GM19043 (cell line): ENCODE results near the gene TAPBPL.

ENCODE experiments used
- ATAC-seq: cut with Tn5 transposase; IDR thresholded peaks from one replicate; pipeline ENCODE4 v1.9.1; 2021; ENCODE audit warnings: low read depth; ENCODE audit not compliant: unreplicated experiment

TAPBPL gene

DNA sequence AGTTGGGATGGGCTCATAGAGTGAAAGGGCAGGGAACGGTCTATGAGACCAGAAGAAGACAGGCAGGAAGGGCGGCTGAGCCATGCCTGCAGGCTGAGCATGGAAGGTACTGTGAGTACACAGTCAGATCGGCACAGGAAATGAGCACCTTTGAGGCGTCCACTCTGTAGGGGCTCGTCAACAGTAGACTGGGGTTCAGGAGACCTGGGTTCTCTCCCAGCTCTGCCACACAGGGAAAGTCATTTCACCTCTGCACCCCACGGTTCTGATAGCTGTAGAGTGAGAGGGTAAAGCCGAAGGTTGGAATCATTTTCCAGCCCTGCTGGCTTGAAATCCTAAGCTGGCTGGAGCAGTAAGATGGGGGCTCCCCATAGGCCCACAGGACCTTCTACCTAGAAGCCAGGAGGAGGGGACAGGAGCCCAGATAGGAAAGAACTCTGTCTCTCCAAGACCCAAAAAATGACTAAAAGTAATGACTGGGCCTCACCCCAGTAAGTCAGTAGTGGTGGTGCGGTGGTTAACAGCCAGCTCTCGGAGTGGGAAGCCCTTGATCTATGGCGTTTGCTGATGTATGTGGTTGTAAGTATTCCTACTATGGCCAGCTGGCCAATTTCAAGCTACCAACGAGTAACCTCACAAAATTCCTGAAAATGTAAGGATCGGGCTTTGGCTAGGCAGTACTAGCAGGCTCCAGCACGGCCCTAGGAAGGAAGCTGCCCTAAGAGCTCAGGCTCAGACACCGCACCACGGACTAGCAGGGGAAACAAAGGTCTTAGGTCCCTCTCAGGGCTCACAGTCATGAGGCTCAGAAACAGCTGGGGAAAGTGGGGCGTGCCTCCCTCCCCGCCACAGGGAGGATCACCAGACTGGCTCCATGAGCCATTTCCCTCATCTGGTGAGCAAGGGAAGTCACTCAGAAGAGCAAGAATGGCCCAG is 17.4 kb upstream of the TAPBPL start:
- no peak for ATAC-seq

GRCh38 chr12:6435961-6436715 is 15.7 kb upstream of the TAPBPL start:
- ATAC-seq: no peak

GRCh38 chr12:6437586-6437985 is 14.3 kb upstream of the TAPBPL start:
- ATAC-seq: no peak

GRCh38 chr12:6438345-6438744 is 13.5 kb upstream of the TAPBPL start:
- no peak for ATAC-seq

DNA sequence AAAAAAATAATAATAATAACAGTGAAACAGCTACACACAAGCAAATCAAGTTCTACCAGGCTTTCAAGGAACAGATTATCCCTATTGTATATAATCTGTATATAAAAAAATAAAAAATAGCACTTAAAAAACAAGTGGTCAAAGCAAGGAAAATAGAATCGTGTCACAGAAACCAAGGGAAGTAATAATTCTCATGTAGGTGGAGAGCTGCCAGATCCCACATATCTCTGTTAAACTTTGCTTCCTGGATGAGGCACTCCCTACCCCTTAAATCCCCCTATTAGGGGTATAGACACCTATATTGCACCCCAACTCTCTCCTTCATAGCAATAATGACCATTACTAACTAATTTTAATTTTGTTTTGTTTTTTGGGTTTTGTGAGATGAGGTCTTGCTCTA is 11.5 kb upstream of the TAPBPL start:
- ATAC-seq: no peak

- ATAC-seq: no peak
These were observed 9.0 kb upstream of the TAPBPL start for GRCh38 chr12:6442836-6443235.

DNA sequence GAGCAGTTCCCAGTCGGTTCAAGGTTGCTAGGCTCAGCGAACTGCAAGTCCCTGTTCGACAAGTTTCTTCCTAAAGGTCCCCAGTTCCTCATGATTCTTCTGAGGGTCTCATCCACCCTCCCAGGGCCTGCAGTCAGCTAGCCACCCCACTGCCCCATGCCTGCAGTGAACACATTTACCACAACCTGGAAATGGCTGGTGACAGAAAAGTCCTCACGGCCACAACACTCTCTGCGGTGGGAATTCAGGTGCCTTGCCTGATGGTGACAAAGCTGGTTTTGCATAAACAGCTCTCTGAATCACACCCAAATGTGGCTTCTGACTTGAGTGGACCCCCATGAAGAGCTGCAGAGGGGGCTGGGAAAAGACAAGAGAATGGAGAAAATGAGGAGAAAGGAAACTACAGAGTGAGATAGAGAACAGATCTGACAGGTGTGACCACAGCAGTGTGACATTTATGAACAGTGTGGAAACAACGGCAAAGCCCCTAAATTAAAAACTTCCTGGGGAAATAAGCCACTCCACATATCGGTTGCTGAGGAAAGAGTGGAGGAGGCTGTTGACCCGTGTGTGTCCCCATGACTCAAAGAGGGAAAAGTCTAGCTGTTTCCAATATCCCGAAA is 8.4 kb upstream of the TAPBPL start:
- no peak for ATAC-seq

DNA sequence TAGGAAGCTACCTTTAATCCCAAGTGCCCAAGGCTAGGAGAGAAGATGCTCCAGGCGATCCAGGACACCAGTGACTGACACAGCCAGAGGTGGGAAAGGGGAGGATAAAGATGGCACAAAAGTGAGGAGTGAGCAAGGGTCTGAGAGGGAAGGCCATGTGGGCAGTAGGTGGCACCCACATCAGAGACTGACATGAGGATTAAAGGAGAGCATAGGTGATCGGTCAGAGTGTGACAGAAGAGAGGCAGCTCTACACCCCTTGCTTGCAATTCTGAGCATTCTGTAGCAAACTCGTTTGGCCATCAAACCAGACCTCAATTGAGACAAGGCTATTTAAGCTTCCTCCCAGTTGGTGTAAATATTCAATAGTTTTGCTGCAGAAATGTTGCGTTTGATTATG is 7.8 kb upstream of the TAPBPL start:
- ATAC-seq: no peak

DNA sequence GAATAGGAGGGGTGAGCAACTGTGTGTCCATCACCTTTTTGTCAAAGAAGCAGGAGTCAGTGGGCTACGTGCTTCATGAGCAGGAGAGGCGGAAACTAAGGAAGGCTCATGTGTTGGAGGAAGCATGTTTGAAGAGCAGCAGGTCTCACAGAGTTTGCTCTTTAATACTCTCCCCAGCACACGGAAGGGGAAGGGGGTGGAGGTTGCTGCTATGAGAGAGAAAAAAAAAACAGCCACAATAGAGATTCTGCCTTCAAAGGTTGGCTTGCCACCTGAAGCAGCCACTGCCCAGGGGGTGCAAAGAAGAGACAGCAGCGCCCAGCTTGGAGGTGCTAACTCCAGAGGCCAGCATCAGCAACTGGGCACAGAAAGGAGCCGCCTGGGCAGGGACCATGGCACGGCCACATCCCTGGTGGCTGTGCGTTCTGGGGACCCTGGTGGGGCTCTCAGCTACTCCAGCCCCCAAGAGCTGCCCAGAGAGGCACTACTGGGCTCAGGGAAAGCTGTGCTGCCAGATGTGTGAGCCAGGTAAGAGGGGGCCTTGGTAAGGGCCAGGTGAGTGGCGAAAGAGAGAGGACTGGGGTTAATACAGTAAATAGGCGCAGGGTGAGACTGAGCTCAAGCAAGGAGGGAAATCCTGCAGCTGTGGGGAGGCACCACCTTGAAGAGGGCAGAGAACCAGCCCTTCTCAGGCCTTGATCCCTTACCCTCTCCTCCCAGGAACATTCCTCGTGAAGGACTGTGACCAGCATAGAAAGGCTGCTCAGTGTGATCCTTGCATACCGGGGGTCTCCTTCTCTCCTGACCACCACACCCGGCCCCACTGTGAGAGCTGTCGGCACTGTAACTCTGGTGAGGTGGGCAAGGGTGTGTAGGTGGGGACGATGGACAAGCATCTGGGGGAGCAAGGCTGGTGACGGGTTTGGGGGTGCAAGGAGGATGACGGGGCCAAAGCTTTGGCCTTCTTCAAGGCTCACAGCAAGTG is 6.8 kb upstream of the TAPBPL start, which contains the start of gene CD27:
Gene CD27 (plus strand): TSS at position 252 of the 985 bp plus-strand sequence. CDS start 141 bp downstream, at position 393.
- no peak for ATAC-seq

DNA sequence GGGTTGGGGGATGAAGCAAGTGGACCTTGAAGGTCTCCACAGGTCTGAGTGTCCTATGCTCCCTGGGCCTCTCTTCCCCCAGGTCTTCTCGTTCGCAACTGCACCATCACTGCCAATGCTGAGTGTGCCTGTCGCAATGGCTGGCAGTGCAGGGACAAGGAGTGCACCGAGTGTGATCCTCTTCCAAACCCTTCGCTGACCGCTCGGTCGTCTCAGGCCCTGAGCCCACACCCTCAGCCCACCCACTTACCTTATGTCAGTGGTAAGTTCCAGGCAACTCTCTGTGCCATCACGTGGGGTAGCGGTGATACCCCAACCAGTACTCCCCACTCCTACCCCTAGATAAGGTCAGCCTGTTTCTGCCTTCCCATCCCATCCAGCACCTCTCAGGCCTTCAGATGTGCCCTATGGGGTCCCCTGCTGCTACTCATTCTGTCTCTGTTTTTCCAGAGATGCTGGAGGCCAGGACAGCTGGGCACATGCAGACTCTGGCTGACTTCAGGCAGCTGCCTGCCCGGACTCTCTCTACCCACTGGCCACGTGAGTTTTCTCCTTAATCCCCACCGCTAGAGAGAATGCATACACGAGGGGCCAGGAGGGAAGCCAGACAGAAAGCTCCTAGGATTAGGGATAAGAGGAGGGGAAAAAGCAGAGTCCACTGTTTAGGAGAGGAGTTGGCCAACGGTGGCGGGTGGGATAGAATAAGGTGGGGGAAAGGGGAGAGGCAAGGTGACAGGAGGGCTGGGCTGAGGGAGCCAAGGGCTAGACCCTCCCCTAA is 1.6 kb upstream of the TAPBPL start:
- no peak for ATAC-seq

- no peak for ATAC-seq
These were observed 934 bp upstream of the TAPBPL start for GRCh38 chr12:6450869-6451347.

- no peak for ATAC-seq
These were observed 552 bp downstream of the TAPBPL start for GRCh38 chr12:6452245-6452943.

DNA sequence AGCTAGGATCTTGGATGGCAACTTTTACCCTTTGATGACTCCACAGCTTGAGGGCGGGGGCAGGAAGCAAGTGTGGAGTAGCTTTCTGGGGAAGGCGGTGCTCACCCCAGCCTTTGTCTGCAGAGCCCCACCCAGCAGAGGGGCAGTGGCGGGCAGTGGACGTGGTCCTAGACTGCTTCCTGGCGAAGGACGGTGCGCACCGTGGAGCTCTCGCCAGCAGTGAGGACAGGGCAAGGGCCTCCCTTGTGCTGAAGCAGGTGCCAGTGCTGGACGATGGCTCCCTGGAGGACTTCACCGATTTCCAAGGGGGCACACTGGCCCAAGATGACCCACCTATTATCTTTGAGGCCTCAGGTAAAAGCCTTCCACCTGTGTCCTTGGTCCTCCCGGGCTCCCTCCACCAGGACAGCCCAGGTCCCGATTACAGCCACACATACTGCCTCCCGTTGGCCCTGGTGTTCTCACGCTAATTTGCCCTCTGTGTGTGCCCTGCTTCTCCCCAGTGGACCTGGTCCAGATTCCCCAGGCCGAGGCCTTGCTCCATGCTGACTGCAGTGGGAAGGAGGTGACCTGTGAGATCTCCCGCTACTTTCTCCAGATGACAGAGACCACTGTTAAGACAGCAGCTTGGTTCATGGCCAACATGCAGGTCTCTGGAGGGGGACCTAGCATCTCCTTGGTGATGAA is 1.2 kb downstream of the TAPBPL start:
- no peak for ATAC-seq

- ATAC-seq: no peak
These were observed 5.5 kb downstream of the TAPBPL start for GRCh38 chr12:6457220-6457945.

DNA sequence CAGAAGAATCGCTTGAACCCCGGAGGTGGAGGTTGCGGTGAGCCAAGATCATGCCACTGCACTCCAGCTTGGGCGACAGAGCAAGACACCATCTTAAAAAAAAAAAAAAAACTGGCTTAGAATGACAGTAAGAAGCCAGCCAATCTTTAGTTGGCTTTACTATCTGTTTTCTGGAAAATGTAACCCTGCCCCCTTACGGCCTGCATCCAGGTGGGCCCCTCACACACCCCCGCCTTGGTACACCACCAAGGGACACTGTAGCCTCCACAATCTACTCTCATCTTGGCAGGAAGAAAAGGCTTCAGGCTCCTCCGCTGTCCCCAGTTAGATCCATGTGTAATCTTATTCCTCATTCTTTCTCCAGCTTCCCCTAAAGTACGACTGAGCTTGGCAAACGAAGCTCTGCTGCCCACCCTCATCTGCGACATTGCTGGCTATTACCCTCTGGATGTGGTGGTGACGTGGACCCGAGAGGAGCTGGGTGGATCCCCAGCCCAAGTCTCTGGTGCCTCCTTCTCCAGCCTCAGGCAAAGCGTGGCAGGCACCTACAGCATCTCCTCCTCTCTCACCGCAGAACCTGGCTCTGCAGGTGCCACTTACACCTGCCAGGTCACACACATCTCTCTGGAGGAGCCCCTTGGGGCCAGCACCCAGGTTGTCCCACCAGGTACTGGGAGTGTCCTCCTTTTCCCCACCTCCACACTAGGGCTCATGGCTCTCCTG is 6.6 kb downstream of the TAPBPL start:
- no peak for ATAC-seq

- no peak for ATAC-seq
These were observed 7.1 kb downstream of the TAPBPL start for GRCh38 chr12:6459004-6459337.
